HG03457 (cell line): ENCODE measurements around the gene BCR.

Experiments
- ATAC-seq: cut with Tn5 transposase; IDR thresholded peaks from one replicate; pipeline ENCODE4 v1.9.1; 2021; ENCODE audit warnings: moderate number of reproducible peaks; ENCODE audit not compliant: unreplicated experiment

BCR gene

GRCh38 chr22:23193882-23194281 lies 13.6 kb downstream of the BCR start:
- no peak for ATAC-seq

GRCh38 chr22:23196165-23196564 lies 15.9 kb downstream of the BCR start:
- ATAC-seq: no peak

GRCh38 chr22:23197836-23198235 lies 17.5 kb downstream of the BCR start:
- no peak for ATAC-seq

DNA sequence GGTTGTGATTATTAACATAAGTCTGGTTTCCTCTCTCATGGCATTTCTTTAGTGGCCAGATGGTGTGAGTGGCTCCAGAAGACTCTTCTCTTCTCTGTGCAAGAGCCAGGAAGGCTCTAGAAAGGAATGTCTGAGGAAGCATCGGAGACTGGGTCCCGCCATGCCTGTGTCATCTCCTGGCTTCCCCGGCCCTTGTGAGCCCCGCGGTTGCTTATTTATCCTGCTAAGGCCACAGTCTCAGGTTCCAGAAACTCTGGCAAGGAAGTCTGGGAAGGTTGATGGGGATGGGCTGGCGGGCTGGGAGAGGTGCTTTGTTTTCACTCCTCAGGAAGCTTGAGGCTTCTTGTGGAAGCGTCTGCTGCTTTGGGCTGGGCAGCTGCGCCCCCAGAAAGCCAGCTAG lies 18.9 kb downstream of the BCR start:
- no peak for ATAC-seq

DNA sequence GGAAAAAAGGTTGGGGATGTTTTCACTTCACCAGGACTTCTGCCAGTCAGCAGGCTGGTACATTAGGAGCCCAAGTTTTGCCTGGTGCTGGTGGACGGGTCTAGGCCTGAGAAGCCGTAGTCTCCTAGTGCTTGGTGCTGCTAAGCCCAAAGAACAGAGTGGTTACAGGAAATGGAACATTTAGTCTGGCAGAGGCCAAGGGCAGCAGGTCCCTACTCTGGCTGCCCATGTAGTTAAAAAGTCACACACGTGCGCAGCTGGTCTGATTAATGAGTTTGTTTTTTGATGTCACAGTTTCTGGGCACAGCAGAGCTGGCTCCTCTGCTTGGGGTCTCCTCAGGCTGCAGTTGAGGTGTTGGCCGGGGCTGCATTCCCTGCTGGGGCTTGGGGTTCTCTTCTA lies 20.6 kb downstream of the BCR start:
- ATAC-seq: no peak

DNA sequence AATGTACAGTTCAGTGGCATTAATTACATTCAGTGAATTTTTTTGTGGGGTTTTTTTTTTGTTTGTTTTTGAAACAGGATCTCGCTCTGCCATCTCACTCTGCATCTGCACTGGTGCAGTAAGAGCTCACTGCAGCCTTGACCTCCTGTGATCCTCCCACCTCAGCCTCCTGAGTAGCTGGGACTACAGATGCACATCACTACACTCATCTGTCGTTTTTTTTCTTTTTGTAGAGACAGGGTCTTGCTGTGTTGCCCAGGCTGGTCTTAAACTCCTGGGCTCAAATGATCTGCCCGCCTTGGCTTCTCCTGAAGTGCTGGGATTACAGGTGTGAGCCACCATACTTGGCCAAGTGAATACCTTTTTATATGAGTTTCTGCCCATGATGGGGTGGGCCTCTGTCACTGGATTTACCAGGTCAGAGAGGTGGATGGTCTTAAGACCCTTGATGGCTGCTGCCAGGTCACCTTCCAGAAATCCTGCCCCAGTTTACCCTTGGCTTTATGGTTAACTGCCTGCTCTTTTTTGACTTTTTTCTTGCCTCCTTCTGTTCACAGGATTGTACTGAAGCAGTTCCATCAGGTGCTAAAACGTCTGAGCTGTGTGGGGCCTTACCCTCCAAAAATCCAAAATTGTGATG lies 22.6 kb downstream of the BCR start:
- ATAC-seq: no peak

GRCh38 chr22:23203452-23204124 lies 23.3 kb downstream of the BCR start:
- ATAC-seq: no peak

- no peak for ATAC-seq
These were observed 23.8 kb downstream of the BCR start for GRCh38 chr22:23204125-23204488.

DNA sequence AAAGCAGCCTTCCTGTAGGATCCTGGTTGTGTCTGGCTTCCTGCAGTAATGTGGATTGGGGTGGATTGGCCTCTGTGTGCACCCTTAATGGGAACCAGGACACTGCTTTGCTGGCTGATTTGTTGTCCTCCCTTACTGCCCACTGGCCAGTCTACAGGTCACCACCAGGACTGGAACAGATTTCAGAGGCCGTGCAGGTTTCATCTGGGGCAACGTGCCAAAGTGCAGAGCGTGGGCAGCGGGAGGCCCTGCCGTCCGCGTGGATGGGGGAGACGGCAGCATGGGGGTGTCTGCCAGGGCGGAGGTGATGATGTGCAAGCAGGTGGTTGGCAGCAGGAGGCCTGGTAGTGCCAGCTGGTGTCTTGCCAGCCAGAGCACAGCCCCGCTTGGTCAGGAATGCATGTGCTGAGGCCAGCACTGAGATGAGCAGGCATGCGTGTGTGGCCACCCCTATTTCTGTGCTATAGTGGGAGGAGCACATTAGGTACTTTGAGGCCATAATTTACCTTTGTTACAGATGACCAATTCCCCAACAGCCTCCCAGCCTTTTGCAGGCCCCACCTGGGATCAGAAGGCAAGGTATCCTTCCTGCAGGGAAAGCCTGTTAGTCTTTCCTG lies 24.3 kb downstream of the BCR start:
- ATAC-seq: no peak

- ATAC-seq: no peak
These were observed 25.2 kb downstream of the BCR start for GRCh38 chr22:23205339-23206049.

GRCh38 chr22:23206915-23207314 lies 26.6 kb downstream of the BCR start:
- ATAC-seq: no peak

GRCh38 chr22:23207729-23208393 lies 27.6 kb downstream of the BCR start:
- ATAC-seq: no peak

GRCh38 chr22:23210428-23211170 lies 30.3 kb downstream of the BCR start:
- no peak for ATAC-seq

- ATAC-seq: no peak
These were observed 31.3 kb downstream of the BCR start for GRCh38 chr22:23211622-23212021.

GRCh38 chr22:23212061-23213021 lies 32.0 kb downstream of the BCR start:
- no peak for ATAC-seq

GRCh38 chr22:23213022-23213555 lies 32.8 kb downstream of the BCR start:
- ATAC-seq: no peak

GRCh38 chr22:23213581-23214334 lies 33.4 kb downstream of the BCR start:
- ATAC-seq: no peak

DNA sequence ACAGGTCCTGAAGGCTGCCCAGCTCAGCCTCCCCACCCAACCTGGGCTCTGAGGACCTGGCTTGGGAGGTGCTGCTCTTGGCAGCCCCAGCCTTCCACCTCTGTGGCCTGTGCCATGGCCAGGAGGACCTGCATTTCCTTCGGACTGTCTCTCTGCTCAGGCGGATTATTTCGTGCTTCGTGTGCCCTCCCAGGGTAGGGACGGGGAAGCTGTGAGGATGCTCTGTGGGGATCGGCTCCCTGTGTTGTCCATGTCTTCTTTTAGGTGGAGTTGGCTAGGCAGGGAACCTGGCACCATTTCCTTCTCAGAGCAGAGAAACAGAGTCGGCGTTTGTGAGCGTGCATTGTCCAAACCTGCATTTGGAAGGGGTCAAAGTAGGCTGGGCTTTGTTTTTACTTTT lies 34.1 kb downstream of the BCR start:
- no peak for ATAC-seq
